GM21381 (cell line): ENCODE results near the gene APMAP.

Experiments used
- ATAC-seq: cut with Tn5 transposase; IDR thresholded peaks from one replicate; pipeline ENCODE4 v1.9.1; 2021; ENCODE audit warnings: mild to moderate bottlenecking, moderate library complexity; ENCODE audit not compliant: unreplicated experiment

Gene APMAP

GRCh38 chr20:25025091-25025861 is 32.7 kb upstream of the APMAP start:
- no peak for ATAC-seq

GRCh38 chr20:25024171-25024570 is 31.6 kb upstream of the APMAP start:
- ATAC-seq, result no peak

DNA sequence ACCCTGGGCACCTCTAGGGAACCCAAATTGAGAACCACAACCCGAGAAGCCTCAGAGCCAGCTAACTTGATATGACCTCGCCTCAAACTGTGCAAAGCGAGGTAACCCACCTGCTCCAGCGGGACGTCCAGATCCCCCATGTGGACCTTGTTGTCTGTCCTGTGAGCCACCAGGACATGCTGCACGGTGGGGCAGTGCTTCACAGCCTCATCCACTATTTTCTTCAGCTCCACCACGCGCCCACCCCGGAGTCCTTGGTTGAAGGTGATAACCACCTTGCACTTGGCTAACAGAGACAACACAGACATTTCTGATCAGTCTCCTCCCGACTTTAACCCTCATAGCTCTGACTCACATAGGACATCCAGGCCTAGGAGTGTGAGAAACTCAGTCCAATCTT is 30.8 kb upstream of the APMAP start:
- no peak for ATAC-seq

DNA sequence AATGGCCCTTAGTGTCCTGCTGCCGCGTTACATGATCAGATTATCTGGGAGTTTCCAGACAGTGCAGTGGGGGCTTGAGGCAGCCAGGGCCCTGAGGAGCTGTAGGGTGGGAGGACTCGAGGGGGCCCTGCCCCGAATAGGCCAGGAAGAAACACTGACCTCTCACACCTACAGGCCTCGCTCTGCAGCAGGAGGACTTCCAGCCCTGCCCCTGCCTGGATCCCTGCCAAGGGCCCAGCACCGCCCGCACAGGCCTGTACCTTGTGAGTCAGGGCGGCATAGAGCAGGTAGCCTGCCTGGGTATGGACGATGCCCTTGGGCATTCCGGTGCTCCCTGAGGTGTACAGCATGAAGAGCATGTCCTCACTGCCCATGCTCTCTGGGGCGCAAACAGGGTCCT is 30.1 kb upstream of the APMAP start:
- ATAC-seq, result no peak

DNA sequence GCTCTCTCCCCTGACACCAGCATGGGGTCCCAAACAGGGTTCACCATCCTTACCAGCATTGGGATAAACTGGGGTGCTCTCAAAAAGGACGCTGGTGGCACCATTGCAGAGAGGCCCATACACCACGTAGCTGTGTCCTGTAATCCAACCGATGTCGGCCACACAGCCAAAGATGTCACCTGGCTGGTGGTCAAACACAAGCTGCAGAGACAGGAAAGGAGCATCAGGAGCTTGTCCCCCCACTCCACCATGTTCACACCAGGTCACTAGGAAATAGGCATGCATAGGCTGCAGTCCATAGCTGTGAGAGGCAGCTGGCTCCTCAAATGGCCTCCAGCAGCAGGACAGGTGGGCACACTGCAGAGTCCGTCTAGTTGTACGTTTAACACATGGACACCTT is 28.8 kb upstream of the APMAP start:
- no peak for ATAC-seq

DNA sequence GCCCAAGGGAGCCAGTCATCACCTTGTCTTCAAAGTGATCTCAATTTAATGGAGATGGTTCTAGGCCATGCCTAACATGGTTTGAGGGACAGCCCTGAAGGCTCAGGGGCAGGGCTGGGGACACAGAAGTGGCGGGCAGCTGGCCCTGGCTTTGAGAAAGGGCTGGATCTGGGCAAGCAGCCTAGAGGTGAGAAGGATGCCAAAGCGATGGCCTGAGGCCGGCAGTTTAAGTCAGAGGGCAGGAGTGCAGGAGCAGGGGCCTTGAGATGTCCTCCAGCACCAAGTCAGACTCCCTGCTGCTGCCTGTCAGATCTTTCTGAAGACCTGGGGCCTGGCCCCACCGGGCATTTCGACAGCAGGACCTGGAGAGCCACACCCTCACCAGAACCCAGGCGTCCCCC is 28.4 kb upstream of the APMAP start:
- ATAC-seq, result no peak

GRCh38 chr20:25020345-25020744 is 27.8 kb upstream of the APMAP start:
- ATAC-seq, result no peak

DNA sequence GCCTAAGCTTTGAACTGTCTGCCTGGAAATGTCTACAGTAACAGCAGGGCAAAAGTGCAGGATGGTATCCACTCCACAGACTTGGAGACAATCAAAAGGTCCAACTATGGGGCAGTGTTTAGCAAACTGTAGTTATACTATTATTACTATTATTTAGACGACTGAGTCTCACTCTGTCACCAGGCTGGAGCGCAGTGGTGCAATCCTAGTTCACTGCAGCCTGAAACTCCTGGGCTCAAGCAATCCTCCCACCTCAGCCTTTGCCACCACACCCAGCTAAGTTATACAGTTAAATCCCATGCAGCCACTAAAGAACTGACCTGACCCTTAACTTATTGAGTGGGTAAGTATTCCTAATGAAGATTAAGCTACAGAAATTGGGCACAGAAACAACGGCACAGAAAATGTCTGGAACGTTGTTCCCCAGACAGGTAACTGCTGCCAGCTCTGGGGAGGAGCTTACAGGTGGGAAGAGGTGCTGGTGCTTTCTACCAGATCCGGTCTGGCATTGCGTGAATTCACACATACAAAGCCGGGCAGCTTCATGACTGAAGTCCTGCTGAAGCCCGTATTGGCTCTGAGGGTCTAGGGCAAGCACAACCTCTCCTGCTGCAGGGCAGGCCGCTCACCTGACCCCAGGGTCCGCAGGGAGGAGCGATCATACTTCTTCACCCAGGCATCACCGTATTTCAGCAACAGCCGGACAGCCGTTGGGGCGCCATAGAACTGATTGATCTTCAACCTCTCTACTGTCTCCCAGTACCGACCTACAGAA is 27.0 kb upstream of the APMAP start:
- no peak for ATAC-seq

DNA sequence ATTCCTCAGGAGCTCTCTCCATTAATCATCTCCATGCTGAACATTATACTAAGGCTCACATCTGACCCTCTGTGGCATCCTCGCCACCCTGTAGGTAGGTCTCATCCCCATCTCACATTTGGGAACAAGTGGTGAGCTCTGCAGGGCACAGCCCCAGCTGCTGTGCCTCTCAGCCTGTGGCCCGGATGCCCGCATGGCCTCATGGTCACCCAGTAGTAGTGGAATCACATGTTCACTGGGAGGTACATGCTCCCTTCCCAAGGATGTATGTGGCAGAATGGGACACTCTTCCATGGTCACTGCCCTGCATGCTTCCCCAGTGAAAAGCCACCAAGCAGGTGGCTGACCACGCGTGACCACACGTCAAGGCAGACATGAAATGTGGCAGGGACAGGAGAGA is 26.3 kb upstream of the APMAP start:
- ATAC-seq, result no peak

DNA sequence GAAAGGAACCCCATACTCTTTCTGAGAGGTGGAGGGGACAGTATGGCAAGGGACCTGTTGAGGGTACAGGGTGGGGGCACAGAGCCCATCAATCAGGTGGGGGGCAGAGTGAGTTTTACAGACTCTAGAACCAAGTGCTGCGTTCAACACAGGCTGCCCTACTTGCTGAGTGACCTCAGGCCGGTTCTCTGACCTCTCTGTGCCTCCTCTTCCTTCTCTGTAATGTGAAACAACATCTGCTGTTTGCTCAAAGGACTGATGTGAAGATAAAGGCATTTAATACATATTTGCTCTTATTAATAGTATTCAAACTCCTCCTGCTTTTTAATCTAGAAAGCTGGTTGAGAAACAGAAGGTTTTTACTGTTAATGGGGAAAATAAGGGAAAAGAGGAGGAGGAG is 25.9 kb upstream of the APMAP start:
- no peak for ATAC-seq

DNA sequence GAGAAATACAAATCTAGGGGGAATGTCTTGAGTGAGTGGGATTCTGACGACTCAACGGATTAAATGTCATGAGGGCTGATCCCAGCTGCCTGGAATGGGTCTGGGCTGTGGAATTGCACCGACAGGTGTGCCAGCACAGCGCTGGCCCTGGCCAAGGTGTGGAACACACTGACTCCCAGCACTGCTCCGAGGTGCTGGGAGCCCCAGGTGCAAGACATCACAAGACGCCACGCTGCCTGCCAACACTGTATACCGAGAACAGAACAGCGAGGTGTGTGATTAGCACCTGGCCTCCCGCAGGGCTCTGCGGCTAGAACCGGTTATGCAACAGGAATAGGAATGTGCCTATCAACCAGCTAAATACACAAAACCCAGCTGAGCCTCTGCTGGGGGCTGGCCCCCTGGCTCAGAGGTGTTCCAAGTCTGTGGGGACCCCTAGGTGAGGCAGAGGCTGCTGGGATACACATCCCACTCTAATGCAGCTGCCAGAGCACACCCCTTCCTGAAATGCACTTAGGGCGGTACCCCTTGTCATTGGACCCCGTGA is 24.8 kb upstream of the APMAP start:
- ATAC-seq, result no peak

GRCh38 chr20:25016471-25016870 is 23.9 kb upstream of the APMAP start:
- no peak for ATAC-seq

DNA sequence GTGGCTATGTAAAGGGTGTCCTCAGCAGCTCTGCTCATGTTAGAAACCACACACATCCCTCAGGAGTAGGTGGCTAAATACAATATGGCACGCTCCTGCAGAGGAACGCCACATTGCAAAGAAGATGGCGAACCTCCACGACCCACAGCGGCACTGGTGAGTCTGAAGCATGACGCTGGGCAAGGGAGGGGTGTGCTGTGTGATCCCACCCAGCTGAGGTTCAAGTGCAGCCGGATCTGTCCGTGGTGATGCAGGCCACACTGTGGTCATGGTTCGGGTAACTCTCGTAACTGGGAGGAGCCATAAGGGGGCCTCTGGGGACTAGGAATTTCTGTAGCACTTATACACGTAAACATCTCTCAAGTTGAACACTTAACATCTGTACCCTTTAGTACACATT is 23.4 kb upstream of the APMAP start:
- ATAC-seq, result no peak

- no peak for ATAC-seq
These were observed 22.3 kb upstream of the APMAP start for GRCh38 chr20:25014816-25015215.

DNA sequence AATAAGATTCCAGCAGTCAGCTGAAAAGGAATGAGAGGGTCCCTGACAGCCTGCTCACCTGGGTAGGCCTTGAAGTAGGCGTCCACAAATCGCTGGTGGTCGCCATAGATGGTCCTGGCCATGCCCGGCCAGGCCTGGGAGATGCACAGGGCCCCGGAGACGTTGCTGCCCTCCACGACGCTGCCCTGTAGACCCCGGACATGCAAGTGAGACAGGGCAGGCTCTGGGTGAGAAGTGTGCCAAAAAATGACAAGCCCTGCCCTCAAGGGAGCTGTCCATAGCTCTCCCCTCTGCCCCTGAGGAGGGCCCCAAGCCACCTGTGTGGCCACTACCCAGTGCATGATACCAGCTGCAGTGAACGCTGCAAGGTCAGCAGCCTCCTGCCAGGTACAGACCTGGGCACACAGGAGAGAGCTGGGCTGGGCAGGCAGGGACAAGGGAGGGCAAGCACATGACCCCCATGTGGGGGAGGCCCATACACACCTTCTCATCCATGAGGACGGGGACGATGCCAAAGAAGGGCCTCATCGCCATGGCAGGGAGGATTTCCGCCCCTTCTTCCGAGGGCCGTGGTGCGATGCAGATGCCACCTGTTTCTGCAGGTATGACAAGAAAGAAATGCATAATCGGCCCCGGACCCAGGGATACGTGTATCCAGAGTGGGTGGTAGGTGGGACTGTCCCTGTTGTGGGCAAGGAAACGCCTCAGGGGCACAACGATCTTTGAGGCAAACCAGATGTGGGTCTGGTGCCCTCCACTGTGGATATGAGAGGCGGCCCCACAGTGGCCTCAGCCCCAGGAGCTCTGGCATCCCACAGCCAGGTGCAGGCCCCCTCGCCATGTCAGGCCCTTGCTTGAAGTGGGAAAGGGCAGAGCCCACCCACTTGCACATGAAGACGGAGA is 21.2 kb upstream of the APMAP start:
- no peak for ATAC-seq

DNA sequence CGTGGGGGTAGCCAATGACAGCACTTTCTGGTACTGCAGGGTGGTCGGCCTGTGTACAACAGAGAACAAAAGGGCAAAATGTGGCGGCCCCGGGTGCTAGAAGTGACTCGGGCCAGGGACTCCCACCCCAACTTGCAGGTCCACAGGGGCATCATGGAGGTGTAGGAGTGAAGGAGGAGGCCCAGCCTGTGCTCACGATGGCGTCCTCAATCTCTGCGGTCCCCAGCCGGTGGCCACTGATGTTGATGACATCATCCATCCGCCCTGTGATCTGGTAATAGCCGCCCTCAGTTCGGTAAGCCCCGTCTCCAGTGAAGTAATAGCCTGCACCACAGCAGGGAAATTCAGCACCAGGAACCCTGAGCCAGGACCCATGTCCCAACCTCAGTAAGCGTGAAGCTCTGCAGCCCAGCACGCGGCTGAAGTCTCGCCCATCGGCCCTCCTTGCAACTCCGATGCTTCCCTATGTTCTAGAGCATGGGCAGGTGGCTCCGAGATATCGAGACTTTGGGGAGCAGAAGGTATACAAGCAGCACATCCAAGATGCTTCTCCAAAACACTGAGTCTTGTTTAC is 20.2 kb upstream of the APMAP start:
- ATAC-seq, result no peak

DNA sequence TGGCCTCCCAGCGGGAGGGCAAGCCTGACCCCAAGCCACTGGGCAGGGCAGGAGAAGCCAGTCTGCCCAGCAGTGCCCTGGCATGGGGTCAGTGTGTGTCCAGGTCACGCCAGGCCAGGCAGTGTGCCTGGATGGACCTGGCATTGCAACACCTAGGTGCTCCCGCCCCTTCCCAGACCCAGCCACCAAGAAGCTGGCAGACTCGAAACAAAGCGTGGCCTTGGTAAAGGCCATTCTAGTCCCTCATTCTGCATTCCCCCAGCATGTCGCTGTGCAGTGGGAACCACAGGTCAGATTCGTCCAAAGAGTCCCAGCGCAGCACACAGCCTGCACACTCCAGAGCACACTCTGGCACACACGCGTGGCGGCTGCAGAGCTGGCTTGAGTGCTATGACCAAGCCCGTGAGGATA is 19.3 kb upstream of the APMAP start:
- no peak for ATAC-seq

DNA sequence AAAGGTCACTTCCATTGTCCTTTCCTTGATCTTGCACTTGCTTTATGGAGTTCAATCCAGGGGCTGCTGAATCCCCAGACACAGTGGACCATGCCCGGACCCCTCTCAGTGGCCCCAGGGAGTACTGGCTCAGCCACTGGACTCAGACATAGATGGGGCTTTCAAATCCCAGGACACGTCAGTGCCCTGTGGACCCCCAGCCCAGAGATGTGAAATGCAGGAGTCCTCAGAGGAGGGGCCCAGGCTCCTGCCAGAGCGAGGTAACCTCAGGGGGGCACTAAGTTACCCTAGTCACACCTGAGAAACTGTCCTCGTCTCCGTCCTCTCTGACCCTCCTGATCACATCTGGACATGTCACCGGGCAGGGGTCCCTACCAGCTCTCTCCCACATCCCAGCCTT is 18.7 kb upstream of the APMAP start:
- ATAC-seq, result no peak

GRCh38 chr20:25009218-25010145 is 16.9 kb upstream of the APMAP start:
- ATAC-seq, result no peak
